ENCODE data around the gene ITPA. TPM values are rescaled to one million over a fixed set of nuclear protein-coding genes. Genes with fewer than 3 reads are reported as not detected.
A peak's percentile ranks its signal among the peaks of the same experiment; 100 is the strongest.
"Not testable (repeated sequence)": the region's sequence is repeated elsewhere in the genome, so short reads cannot be mapped to it uniquely, and the experiment has no call there.

The ITPA gene
- total RNA-seq, 1 experiment from 2014 or later, result 117 TPM

DNA sequence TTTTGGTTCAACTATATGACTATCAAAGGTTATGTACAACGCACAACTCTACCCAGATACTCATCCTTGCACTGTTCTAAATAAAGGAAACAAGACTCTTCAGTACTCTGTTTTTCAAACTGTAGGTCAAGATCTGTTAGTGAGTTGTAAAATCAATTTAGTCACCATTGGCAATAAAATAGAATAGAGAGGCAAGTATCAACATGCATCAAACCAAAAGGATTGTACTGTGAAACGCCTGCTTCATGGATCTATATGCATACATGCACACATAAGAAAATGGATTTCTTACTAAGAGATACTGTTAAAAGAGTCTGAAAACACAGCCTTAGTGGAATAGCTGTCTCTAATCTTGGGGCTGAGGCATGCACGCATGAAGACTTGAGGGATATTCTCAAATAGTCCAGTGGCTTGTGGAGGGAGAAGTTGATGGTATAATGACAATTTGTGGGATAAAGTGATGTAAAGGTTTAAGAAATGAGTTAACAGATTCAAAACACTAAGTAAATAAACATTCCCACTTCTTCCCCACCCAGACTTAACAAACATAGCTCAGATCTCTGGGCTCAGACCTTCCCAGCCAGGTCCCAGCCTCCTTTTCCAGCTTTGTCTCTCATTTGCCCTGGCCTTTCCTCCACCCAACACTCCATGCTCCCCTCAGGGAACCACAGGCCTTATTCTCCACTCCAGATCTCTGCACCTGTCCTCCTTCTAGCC lies 25.2 kb upstream of the ITPA start:
- no peaks in the 10 kb centered on the region for H4K20me1 ChIP-seq (ENCODE audit: low read length)
- no peaks in the 10 kb centered on the region for H3K9me2 ChIP-seq (replicated peaks; ENCODE audit: low read length)
- H3F3A ChIP-seq (ENCODE audit: low read length, unreplicated experiment), result no peaks in the 10 kb centered on the region
- H3K4me1 ChIP-seq (ENCODE audit: insufficient read depth, low read length), result no peaks in the 10 kb centered on the region
- H3K9me3 ChIP-seq (ENCODE audit: low read length), result no peaks in the 10 kb centered on the region
- BruUV-seq (replicated peaks), result no TSS peak
- TF ChIP-seq, protein P1, sequence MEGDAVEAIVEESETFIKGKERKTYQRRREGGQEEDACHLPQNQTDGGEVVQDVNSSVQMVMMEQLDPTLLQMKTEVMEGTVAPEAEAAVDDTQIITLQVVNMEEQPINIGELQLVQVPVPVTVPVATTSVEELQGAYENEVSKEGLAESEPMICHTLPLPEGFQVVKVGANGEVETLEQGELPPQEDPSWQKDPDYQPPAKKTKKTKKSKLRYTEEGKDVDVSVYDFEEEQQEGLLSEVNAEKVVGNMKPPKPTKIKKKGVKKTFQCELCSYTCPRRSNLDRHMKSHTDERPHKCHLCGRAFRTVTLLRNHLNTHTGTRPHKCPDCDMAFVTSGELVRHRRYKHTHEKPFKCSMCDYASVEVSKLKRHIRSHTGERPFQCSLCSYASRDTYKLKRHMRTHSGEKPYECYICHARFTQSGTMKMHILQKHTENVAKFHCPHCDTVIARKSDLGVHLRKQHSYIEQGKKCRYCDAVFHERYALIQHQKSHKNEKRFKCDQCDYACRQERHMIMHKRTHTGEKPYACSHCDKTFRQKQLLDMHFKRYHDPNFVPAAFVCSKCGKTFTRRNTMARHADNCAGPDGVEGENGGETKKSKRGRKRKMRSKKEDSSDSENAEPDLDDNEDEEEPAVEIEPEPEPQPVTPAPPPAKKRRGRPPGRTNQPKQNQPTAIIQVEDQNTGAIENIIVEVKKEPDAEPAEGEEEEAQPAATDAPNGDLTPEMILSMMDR (conservative IDR thresholded peaks at IDR 0.05; ENCODE audit: low read depth, low read length), result no peak
- TF ChIP-seq EZH2 (IDR thresholded peaks at IDR 0.05; ENCODE audit: low read length, unreplicated experiment) (no peak), EZH2phosphoT487 (IDR thresholded peaks at IDR 0.05; ENCODE audit: borderline replicate concordance, low read length) (no peak)
- DNase-seq (no peak), ATAC-seq (no peak)
- H3K4me2 ChIP-seq (ENCODE audit: low read length), result no peak overlapping the region
- ChIA-PET POLR2A (ENCODE audit: unreplicated experiment) (interaction anchor here (0.5 kb wide), 1 partner anchor 352 kb away, joined by 5 read pairs; no protein-coding TSS in a partner anchor), CTCF (no interaction called here)
- no peaks in the 10 kb centered on the region for H3K36me3 ChIP-seq (ENCODE audit: low read depth, low read length)
- H3K27me3 ChIP-seq (ENCODE audit: low read length), result no peaks in the 10 kb centered on the region
- no peak overlapping the region for H3K9ac ChIP-seq (ENCODE audit: low read length)
- no peak overlapping the region for H2AFZ ChIP-seq (ENCODE audit: low read length)
- intact Hi-C loops (cut with micrococcal nuclease), result no loop called here
- H3K79me2 ChIP-seq (ENCODE audit: low read length), result no peaks in the 10 kb centered on the region
- no peak overlapping the region for H3K27ac ChIP-seq (ENCODE audit: low read length)
- no peak overlapping the region for H3K4me3 ChIP-seq (ENCODE audit: low read length)

DNA sequence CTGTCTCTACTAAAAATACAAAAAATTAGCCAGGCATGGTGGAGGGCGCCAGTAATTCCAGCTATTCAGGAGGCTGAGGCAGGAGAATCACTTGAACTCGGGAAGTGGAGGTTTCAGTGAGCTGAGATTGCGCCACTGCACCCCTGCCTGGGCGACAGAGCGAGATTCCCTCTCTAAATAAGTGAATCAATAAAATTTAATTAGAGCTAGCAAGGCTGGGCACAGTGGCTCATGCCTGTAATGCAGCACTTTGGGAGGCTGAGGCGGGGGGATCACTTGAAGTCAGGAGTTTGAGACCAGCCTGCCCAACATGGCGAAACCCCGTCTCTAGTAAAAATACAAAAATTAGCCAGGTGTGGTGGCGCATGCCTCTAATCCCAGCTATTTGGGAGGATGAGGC lies 21.4 kb upstream of the ITPA start:
- H3K4me1 ChIP-seq (ENCODE audit: insufficient read depth, low read length); H3K27me3 ChIP-seq (ENCODE audit: low read length); POLR2A ChIA-PET (ENCODE audit: unreplicated experiment): not testable (repeated sequence)

DNA sequence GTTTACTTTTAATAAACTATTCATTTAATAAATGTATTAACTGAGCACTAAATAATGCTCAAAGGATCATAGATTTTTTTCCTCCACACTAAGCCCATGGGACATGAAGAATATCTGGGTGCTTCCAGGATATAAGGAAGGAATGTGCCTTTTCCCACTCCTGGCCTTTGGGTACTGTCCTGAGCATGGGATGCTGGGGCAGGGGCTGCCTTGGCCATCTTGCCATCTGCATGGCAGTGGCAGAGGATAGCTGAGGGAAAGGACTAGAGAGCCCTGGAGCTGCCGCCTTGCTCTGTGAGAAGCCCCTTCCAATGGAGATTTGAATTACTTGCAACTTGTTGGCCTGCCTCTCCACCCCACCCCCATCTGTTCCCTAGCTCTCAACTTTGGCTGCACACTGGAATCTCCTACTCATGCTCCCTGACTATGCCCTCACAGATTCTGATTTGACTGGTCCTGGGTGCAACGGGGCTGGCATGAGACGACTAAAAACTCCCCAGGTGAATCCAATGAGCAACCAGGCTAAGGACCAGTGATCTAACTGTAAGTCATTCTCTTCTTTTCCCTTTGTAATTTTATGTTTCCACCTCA lies 20.4 kb upstream of the ITPA start:
- Histone ChIP-seq H3K9me3 (ENCODE audit: low read length) (no peaks in the 10 kb centered on the region), H3K9me2 (replicated peaks; ENCODE audit: low read length) (no peaks in the 10 kb centered on the region), H3K79me2 (ENCODE audit: low read length) (no peaks in the 10 kb centered on the region), H2AFZ (ENCODE audit: low read length) (no peak overlapping the region), H3K9ac (ENCODE audit: low read length) (no peak overlapping the region), H3K27ac (ENCODE audit: low read length) (no peak overlapping the region), H3K27me3 (ENCODE audit: low read length) (no peaks in the 10 kb centered on the region), H3K4me2 (ENCODE audit: low read length) (no peak overlapping the region), H3F3A (ENCODE audit: low read length, unreplicated experiment) (no peaks in the 10 kb centered on the region), H3K4me1 (ENCODE audit: insufficient read depth, low read length) (no peaks in the 10 kb centered on the region), H3K4me3 (ENCODE audit: low read length) (no peak overlapping the region), H3K36me3 (ENCODE audit: low read depth, low read length) (peaks cover 30% of the 10 kb centered on the region), H4K20me1 (ENCODE audit: low read length) (no peaks in the 10 kb centered on the region)
- ATAC-seq (no peak; the same call in 1 of the 2 replicates), DNase-seq (no peak)
- intact Hi-C loops (cut with micrococcal nuclease), result no loop called here
- BruUV-seq (replicated peaks), result TSS peak; percentile 16
- ChIA-PET CTCF (no interaction called here), POLR2A (ENCODE audit: unreplicated experiment) (no interaction called here)
- TF ChIP-seq, protein P1 (conservative IDR thresholded peaks at IDR 0.05; ENCODE audit: low read depth, low read length), result no peak
- TF ChIP-seq EZH2 (IDR thresholded peaks at IDR 0.05; ENCODE audit: low read length, unreplicated experiment) (no peak), EZH2phosphoT487 (IDR thresholded peaks at IDR 0.05; ENCODE audit: borderline replicate concordance, low read length) (no peak)

More for the DNA sequence above, 21.4 kb upstream of the ITPA start:
- CTCF ChIA-PET; H3K27ac ChIP-seq (ENCODE audit: low read length); BruUV-seq (replicated peaks); ATAC-seq; H3K4me3 ChIP-seq (ENCODE audit: low read length); H3K4me2 ChIP-seq (ENCODE audit: low read length); H3K9me2 ChIP-seq (replicated peaks; ENCODE audit: low read length); H4K20me1 ChIP-seq (ENCODE audit: low read length); H3K79me2 ChIP-seq (ENCODE audit: low read length); H3F3A ChIP-seq (ENCODE audit: low read length, unreplicated experiment); intact Hi-C loops (cut with micrococcal nuclease); H3K9me3 ChIP-seq (ENCODE audit: low read length); H2AFZ ChIP-seq (ENCODE audit: low read length); H3K9ac ChIP-seq (ENCODE audit: low read length); DNase-seq: not testable (repeated sequence)
- H3K36me3 ChIP-seq (ENCODE audit: low read depth, low read length), result peaks cover 27% of the 10 kb centered on the region

Data from PC-3 (cell line).